Stimulated activated CD4-positive, alpha-beta T cell treated with anti-CD3 and anti-CD28 coated beads, Interleukin-1b, Interleukin-23, amount 100 ng/mL, for 24 hours (primary cell): ENCODE results near the gene KRT81.
"Not testable (repeated sequence)": the region's sequence is repeated elsewhere in the genome, so short reads cannot be mapped to it uniquely, and the experiment has no call there.

Source experiments
- DNase-seq, 4 experiments: peaks; one replicate each; pipeline ENCODE4 v3.0.0-alpha.2; 2020; ENCODE audit warnings: low read depth in 4 of 4, low spot score in 1 of 4

The KRT81 gene

DNA sequence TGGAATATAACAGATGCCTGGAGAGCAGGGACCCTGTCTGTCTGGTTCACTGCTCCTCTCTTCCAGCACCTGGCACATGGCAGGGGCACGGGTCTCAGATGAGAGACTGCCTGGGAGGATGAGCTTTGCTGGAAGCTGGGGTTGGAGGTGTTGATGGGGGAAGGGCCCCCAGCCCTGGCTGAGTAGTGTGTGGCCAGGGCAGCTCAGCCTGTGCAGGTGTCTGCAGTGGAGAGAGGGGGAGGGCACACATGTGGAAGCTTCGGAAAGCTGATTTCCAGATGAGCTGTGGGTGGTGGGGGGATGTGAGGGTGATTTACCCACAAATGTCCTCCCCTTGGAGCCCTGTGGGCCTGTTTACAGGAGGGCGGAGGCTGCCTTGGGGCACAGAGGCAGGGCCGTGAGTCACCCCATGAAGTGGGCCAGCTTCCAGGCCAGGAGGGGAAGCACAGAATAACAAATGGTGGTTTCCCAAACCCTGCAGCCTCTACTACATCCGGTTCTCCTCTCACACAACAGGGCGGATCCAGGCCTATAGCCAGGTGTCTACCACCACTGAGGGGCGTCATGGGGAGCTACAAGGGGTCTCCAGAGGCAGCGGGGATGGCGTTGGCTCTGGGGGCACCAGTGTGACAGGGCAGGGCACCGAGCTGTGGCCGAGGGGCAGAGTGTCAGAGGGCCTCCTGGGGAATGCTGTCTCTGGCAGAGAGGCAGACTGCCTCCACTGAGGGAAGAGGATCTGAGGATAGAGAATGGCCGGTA is 47.3 kb downstream of the KRT81 start:
- DNase-seq: peak; percentile 9 to 60 (median 34)

DNA sequence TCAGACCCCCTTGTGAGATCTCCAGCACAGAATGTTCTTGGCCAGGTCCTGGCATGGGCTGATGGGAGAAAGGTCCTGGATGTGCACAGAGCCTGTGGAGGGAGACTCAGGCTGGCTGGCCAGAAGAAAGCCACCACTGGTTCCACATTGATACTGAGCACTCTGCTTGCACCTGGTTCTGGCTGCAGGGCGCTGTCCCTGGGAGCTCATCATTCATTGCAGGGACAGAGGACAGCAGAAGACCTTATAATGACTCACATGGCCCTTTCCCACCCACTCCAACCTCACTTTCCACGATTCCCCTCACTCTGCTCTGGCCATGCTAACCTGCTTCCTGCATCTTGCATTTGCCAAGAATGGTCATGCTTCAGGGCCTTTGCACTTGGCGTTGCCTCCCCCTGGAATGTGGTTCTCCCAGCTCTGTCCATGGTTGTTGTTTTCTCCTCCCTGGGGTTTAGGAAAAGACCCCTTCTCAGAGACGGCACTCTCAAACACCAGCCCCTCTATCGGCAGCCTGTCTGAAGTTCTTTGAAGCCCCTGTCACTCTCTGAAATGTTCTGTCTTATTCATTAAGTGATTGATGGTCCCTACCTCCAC is 48.0 kb downstream of the KRT81 start:
- no peak for DNase-seq

DNA sequence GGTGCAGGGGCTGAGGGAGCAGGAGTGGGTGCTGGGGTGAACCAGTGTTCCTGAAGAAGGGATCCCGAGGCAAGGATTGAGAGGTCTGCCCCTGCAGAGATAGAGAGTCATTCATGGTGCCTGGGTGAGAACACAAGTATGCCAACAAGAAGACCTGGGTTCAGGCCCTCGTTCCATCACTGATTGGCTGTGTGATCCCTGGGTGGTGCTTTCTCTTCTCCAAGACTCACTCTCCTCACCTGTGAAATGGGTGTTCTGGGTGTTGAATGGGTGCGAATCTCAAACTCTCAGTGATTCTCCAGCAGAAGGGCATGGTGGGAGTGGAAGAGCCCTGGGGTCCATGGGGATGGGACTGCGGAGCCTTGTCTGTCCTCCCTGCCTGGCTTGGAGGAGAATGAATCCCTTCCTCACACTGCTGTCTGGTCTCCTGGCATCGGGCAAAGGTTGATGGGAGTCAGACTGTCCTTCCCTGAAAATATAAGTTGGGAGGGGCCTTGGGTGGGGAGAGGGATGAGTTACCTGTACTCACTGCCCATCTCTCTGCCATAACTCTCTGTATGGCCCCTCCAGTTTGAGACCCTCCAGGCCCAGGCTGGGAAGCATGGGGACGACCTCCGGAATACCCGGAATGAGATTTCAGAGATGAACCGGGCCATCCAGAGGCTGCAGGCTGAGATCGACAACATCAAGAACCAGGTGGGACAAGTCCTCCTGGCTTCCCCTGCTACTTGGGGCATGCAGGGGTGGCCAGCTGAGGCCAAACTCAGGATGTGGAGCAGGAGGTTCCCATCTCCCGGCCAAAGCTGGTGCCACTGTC is 48.7 kb downstream of the KRT81 start:
- DNase-seq: no peak

DNA sequence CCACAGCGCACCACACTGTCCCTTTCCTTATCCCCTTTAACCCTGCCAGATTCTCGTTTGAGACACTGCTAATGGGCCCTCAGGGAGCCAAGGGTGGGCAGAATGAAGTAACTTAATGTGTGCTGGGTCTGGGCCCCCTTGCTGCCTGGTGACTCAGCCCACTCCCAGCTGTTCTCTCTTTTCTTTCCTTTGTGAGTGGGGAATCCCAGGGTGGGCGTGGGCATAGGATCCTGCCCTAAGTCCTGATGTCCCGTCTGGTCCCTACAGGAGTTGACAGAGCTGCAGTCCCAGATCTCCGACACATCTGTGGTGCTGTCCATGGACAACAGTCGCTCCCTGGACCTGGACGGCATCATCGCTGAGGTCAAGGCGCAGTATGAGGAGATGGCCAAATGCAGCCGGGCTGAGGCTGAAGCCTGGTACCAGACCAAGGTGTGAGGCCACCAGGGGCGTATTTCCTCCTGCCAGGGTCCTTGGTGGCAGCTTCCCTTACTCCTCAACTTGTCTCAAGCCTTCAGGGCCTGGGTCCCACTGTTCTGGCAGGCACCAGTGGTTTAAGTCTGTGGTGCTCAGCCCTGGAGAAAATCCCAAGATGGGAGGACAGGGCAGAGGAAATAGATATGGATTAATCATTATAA is 50.0 kb downstream of the KRT81 start:
- no peak for DNase-seq

DNA sequence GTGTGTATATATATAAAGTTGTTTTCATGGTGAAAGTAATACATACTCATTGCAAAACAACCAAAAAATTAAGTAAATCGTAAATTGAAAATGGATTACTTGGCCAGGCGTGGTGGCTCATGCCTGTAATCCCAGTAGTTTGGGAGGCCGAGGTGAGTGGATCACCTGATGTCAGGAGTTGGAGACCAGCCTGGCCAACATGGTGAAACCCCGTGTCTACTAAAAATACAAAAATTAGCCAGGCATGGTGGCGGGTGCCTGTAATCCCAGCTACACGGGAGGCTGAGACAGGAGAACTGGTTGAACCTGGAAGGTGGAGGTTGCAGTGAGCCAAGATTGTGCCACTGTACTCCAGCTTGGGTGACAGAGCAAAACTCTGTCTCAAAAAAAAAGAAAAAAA is 51.1 kb downstream of the KRT81 start:
- not testable (repeated sequence) for DNase-seq

DNA sequence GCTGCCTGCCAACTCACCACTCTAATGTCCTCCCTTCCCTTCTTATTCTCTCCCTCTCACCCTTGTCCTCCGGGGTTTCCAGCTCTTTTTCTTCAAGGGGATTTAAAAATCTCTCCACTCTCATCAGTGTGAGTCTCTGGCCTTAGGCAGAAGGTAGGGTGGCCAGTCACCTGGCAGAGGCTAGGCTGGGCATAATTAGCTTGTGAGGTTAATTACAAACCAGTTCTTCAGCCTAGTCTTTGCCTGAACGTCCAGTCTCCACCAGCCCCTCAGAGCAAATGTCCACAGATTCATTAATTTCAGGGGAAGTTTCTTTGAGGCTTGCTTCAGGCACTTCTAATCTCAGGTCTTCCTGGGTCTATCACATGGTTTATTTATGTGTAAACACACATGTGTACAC is 51.6 kb downstream of the KRT81 start:
- no peak for DNase-seq

DNA sequence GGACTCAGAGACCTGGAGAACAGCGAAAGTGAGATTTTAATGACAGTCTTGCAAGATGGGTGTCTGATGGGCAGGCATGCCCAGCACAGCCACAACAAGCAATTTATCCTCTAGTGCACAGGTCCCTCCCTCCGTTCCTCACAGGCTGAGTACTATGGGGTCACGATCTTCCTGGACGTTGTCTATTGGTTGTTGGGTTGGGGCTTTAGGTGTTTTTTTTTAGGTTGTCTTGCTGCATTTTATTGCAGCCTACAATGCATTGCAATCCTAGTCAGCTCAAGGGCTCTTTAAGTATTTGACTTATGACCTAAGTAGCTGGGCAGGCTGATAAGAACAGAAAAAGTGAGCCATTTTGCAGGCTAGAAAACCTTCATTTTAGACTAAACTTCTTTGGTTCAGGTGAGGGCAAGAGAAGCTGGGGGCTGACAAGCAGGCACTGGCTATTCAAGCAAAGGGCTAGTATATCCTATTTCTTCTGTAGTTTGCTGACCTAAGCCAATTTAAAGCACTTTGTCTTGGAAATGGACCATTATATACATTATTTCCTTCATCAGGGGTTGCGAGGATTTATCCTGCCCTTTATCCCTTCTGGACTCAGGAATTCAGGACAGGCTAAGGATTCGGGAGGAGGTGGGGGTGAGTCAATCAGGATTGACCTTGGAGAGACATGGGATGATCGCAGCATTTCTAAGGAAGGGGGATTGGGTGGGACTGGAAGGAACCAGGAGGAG is 52.3 kb downstream of the KRT81 start:
- no peak for DNase-seq

DNA sequence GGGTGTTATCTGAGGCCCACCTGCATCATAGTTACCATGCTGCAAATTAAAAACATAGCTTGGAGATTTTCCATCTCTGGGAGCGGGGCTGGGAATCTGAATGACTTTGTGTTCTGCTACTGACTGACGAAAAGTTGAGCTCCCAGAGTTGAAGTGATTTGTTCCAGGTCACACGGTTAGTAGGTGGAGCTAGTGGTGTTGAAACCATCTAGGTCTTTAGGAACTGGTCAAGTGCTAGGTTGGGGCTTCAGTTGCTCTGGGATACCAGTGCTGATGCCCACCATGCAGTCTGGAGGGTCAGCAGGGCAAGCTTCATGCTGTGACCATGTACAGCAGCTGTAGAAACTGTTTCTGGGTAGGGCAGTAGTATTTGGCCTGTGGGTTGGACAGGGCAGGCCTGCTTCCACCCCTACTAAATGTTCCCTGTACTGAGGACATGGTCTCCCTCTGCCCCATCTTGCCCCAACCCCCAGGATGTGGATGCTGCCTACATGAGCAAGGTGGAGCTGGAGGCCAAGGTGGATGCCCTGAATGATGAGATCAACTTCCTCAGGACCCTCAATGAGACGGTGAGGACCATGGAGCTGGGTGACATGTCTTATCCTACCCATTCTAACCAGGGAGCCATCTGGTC is 53.0 kb downstream of the KRT81 start:
- DNase-seq: no peak

DNA sequence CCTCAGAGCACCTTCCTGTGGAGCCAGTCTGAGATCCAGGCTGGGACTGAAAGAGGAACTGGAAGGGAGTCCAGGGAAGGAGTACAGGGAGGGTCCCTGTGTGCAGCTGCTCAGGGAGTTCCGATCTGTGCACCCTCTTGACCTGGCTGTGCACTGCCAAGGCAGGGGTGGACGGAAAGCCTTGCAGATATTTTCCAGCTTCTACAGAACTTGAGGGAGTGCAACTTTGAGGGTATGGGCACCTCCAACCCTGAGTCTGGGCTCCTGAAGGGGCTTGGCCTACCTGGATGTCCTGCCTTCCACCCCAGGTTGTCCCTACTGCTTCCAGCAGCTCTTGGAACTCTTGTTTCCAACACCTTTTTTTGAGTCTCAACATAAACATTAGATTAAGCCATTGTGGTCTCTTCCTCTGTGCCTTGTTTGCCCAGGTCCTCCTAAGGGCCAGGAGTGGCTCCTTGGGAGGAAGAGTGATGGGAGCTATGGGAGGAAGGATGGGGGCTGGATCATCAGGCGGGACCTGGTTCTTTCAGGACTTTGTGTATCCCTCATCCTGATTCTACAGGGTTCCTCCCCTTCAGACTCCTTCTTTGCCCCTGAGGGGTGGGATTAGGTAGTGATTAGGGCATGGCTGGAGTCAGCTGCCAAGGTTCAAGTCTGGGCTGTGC is 54.8 kb downstream of the KRT81 start:
- DNase-seq: no peak
